ENCODE measurements around the gene BCKDHA.
"Not testable (repeated sequence)": the region's sequence is repeated elsewhere in the genome, so short reads cannot be mapped to it uniquely, and the experiment has no call there.

BCKDHA gene

DNA sequence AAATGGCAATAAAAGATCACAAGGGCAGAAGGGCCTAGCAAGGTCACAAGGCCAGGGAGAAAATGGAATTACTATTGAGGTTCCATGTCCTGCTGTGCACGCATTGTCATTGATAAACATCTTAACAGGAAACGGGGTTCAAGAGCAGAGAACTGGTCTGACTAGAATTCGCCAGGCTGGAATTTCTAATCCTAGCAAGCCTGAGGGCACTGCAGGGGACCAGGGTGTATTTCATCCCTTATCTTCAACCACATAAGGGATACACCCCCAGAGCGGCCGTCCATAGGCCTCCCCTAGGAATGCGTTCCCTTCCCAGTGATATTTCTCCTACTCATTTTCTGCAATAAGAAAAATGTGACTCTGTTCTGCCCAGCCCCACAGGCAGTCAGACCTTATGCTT, 64.9 kb downstream of the BCKDHA start:
- Histone ChIP-seq H3K9me3 (ENCODE audit: control insufficient read depth, low read length) (peaks cover 13% of the 10 kb centered on the region), H3K36me3 (ENCODE audit: control insufficient read depth, insufficient read depth, low read length, severe bottlenecking) (no peaks in the 10 kb centered on the region), H3K4me1 (ENCODE audit: control insufficient read depth, insufficient read depth, low read length) (no peaks in the 10 kb centered on the region), H3K9ac (ENCODE audit: low read length) (no peak overlapping the region), H3K4me3 (ENCODE audit: low read length) (no peak overlapping the region), H3K27me3 (replicated peaks; ENCODE audit: control insufficient read depth, insufficient read depth, low read length) (peaks cover 79% of the 10 kb centered on the region)
- no peak for DNase-seq (ENCODE audit: low read depth)

DNA sequence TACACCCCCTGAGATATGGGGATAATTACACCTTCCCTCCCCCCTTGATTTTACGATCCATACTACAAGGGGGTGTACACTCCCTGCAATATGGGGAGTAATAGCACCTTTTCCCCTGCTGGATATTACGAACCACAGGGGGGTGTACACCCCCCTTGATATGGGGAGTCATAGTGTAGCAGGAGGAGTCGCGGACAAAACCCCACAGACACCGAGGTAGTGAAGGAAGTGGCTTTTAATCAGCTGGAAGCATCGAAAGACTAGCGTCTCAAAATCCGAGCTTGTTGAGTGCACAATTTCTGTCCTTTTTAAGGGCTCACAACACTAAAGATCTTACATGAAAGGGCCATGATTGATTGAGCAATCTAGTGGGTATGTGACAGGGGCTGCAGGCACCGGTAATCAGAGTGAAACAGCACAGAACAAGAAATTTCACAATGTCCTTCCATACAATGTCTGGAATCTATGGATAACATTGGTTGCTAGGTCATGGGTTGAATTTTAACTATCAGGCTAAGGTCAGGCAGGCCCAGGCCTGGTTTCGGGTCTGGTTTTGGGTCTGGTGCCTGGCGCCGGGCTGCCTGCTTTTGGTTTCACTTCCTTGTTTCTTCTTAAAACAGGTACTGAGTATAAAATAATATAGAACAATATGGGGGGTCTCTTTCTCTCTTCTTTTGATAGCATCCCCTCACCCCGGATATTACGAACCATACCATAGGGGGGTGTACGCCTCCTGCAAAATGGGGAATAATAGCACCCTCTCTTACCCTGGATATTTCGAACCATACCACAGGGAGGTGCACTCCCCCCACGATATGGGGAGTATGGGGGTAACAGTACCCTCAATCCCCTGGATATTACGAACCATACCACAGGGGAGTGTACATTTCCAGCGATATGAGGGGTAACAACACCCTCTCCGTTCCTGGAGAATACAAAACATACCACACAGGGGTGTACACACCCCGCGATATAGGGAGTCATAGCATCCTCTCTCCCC, 65.9 kb downstream of the BCKDHA start:
- not testable (repeated sequence) for DNase-seq (ENCODE audit: low read depth); H3K4me3 ChIP-seq (ENCODE audit: low read length); H3K36me3 ChIP-seq (ENCODE audit: control insufficient read depth, insufficient read depth, low read length, severe bottlenecking); H3K4me1 ChIP-seq (ENCODE audit: control insufficient read depth, insufficient read depth, low read length); H3K9ac ChIP-seq (ENCODE audit: low read length)
- peaks cover 13% of the 10 kb centered on the region for H3K9me3 ChIP-seq (ENCODE audit: control insufficient read depth, low read length)
- H3K27me3 ChIP-seq (replicated peaks; ENCODE audit: control insufficient read depth, insufficient read depth, low read length), result peaks cover 82% of the 10 kb centered on the region
